Aorta (tissue), 5 donors: Measurements from ENCODE around the gene AHI1. TPM values are rescaled to one million over a fixed set of nuclear protein-coding genes. Genes with fewer than 3 reads are reported as not detected.
"Not testable (repeated sequence)": the region's sequence is repeated elsewhere in the genome, so short reads cannot be mapped to it uniquely, and the experiment has no call there.

Source experiments
- ATAC-seq: fragments of 200-7000 bp; cut with Tn5 transposase; one replicate; pipeline ENCODE4 v1.9.1; 2022; ENCODE audit warnings: moderate library complexity; ENCODE audit not compliant: low FRiP score
- DNase-seq, 2 donors: peaks; one replicate each; pipeline ENCODE4 v3.0.0-alpha.2; 2020
- H3K27ac ChIP-seq, 2 donors: one replicate each; pipeline ENCODE4 v1.5.1; 2013; ENCODE audit warnings: low read length in 2 of 2, mild to moderate bottlenecking in 2 of 2, moderate library complexity in 2 of 2, control low read depth in 1 of 2, inconsistent platforms in 1 of 2, low read depth in 1 of 2
- H3K27me3 ChIP-seq, 2 donors: one replicate each; pipeline ENCODE4 v1.6.1; 2013; ENCODE audit warnings: control low read depth in 1 of 2, low read length in 1 of 2, mild to moderate bottlenecking in 1 of 2, moderate library complexity in 1 of 2; ENCODE audit not compliant: insufficient read depth in 2 of 2, control insufficient read depth in 1 of 2
- H3K36me3 ChIP-seq, 2 donors: one replicate each; pipeline ENCODE4 v1.6.1; 2013; ENCODE audit warnings: control low read depth in 1 of 2, low read length in 1 of 2, mild to moderate bottlenecking in 1 of 2; ENCODE audit not compliant: insufficient read depth in 2 of 2, control insufficient read depth in 1 of 2
- H3K4me1 ChIP-seq, 2 donors: one replicate each; pipeline ENCODE4 v1.6.1; 2013; ENCODE audit warnings: low read length in 2 of 2, control low read depth in 1 of 2, mild to moderate bottlenecking in 1 of 2, moderate library complexity in 1 of 2; ENCODE audit not compliant: insufficient read depth in 2 of 2, control insufficient read depth in 1 of 2
- H3K4me3 ChIP-seq, 2 donors: one replicate each; pipeline ENCODE4 v1.5.1; 2013; ENCODE audit warnings: low read length in 2 of 2, control low read depth in 1 of 2, mild to moderate bottlenecking in 1 of 2
- H3K9me3 ChIP-seq: one replicate; pipeline ENCODE4 v1.6.1; 2013; ENCODE audit warnings: mild to moderate bottlenecking, low read length; ENCODE audit not compliant: control insufficient read depth
- WGBS, 2 donors: extraction: QIAGEN DNeasy Blood & Tissue Kit; methylation state at CpG; one replicate each; pipeline ENCODE4 v1.1.7; 2013; 5-methylcytosine and 5-hydroxymethylcytosine counted together
- intact Hi-C, 2 donors: fragments of 100-400 bp; cut with DNase I; formaldehyde crosslinking; loops; one replicate each; pipeline versions ENCODE4 v1.14.2 to v1.15.0; 2022
- polyA plus RNA-seq, 2 donors: library from polyadenylated mRNA; stranded (reverse); fragments of 200-250 nt; gene quantifications; one replicate each; pipeline ENCODE4 v1.2.3, GENCODE V29; 2013
- total RNA-seq, 2 donors: library from RNA; stranded (reverse); fragmentation: NEBNext Ultra II Directional; extraction: Animal tissue kit (Norgen Biotek cat#: 25700); gene quantifications; one replicate each; pipeline ENCODE4 v1.2.1, GENCODE V29; 2021
- donor health status: healthy with polysubstance abuse.
- donor health status: Bipolar disorder and iron deficiency.
- donor health status: DM: no; HTN: no; CAD: no.
- donor health status: DM: no; HTN: no; CAD: no.
- donor health status: DM: yes; HTN: yes; CAD: no.

AHI1 gene
- total and polyA plus RNA-seq, 4 donors, result 4.1 to 65.5 (median 36.8) TPM

GRCh38 chr6:135257631-135258405 is 239.7 kb downstream of the AHI1 start:
- no peaks in the 10 kb centered on the region for H3K4me1 ChIP-seq
- WGBS, 2 donors, result 62% methylated on average over 2 of the region's 2 CpGs
- H3K27me3 ChIP-seq, result no peaks in the 10 kb centered on the region
- no peaks in the 10 kb centered on the region for H3K9me3 ChIP-seq
- H3K36me3 ChIP-seq, result no peaks in the 10 kb centered on the region
- ATAC-seq, result no peak
- intact Hi-C loops, result no loop called here
- no peak for DNase-seq
- no peak overlapping the region for H3K27ac ChIP-seq
- H3K4me3 ChIP-seq, result no peak overlapping the region

DNA sequence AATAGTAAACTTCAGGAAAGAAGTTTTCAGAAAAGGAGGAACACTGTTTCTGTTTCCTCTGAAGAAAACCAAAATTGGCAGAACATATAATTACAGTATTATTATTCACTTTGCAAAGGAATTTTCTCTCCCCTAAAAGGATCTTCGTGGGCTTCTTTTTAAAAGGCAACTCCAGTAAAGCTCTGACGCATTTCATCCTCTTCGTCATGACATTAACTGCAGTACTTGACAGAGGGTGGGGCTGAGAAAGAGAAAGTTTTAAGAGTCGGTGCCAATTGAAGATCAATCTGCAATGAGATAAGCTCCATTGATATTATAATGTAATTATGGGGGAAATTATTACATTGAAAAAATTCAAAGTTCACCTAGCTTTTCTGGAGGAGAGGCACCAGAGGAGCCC is 240.7 kb downstream of the AHI1 start:
- Histone ChIP-seq H3K9me3 (no peaks in the 10 kb centered on the region), H3K27me3 (no peaks in the 10 kb centered on the region), H3K36me3 (no peaks in the 10 kb centered on the region), H3K4me1 (no peaks in the 10 kb centered on the region), H3K27ac (no peak overlapping the region), H3K4me3 (no peak overlapping the region)
- DNase-seq (no peak), ATAC-seq (no peak)
- WGBS, 2 donors, result 62 to 63% methylated on average over 4 of the region's 4 CpGs
- intact Hi-C loops, result no loop called here

DNA sequence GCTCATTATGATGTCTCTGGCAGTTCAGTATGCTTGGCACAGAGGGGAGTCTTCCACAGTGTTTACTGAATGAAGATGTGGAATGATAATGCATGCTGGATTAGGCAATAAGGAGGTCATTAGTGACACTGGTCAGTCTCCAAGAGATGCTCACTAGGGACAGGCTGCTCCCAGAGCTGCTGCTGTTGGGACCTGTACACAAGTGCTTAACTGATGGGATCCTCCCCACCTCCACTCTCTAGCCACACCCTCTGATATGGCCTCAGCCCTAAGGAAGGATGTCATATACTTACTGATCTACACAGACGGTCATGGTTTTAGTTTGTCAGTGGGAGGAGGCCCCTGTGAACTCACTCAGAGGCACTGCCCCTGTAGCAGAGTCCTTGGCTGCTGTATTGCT is 243.1 kb downstream of the AHI1 start:
- ATAC-seq (no peak), DNase-seq (no peak)
- WGBS, 2 donors, result 67 to 68% methylated on average over 1 of the region's 1 CpG
- H3K9me3 ChIP-seq, result no peaks in the 10 kb centered on the region
- no peaks in the 10 kb centered on the region for H3K4me1 ChIP-seq
- H3K27ac ChIP-seq, result no peak overlapping the region
- H3K4me3 ChIP-seq, result no peak overlapping the region
- intact Hi-C loops, result no loop called here
- H3K27me3 ChIP-seq, result no peaks in the 10 kb centered on the region
- H3K36me3 ChIP-seq, result no peaks in the 10 kb centered on the region

DNA sequence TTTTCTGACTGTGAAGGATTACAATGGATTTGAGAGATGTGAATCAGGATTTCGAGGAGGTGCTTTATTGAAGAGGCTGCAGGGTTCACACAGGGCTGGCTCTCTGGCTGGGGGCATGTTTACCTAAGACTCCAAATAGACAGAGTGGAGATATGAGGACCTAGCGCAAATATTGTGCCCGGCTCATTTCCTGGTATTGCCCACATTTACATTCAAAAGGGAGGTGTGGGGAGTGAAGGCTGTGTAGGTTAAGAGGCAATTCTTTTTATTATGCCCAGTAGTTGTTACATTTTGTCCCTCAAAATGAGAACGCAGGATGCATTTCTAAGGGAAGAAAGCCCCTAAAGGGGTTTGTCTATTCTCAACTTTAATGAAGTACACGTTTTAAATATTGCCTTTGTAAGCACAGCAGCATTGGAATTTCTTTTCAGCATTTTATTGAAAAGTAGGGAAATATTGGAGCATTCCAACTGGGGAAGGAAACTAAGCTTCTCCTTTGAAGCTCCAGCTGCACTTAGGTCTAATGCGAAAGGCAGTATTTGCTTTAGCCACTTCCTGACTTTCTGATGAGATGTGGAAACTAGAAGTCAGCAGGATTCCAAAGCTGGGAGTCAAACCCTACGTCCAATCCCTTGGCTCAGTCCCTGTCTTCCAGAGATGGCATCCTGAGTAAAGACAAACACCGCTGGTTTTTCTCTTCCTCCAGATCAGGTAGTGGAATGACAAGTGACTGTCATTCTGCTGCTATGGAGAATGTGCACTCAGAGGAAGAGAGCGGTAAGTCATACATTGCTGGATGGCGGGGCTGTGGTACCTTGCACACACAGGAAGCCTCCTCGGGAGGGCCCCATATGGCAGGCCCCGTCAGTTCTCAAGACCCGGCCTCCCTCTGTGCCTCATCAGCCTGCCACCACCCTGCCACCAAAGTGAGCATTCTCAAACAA is 245.8 kb downstream of the AHI1 start:
- Histone ChIP-seq H3K4me3 (no peak overlapping the region), H3K36me3 (no peaks in the 10 kb centered on the region), H3K27me3 (no peaks in the 10 kb centered on the region), H3K4me1 (no peaks in the 10 kb centered on the region), H3K9me3 (peaks cover 1% of the 10 kb centered on the region), H3K27ac (no peak overlapping the region)
- 55 to 56% methylated on average over 13 of the region's 13 CpGs for WGBS, 2 donors
- intact Hi-C loops, result no loop called here
- no peak for ATAC-seq
- no peak for DNase-seq

DNA sequence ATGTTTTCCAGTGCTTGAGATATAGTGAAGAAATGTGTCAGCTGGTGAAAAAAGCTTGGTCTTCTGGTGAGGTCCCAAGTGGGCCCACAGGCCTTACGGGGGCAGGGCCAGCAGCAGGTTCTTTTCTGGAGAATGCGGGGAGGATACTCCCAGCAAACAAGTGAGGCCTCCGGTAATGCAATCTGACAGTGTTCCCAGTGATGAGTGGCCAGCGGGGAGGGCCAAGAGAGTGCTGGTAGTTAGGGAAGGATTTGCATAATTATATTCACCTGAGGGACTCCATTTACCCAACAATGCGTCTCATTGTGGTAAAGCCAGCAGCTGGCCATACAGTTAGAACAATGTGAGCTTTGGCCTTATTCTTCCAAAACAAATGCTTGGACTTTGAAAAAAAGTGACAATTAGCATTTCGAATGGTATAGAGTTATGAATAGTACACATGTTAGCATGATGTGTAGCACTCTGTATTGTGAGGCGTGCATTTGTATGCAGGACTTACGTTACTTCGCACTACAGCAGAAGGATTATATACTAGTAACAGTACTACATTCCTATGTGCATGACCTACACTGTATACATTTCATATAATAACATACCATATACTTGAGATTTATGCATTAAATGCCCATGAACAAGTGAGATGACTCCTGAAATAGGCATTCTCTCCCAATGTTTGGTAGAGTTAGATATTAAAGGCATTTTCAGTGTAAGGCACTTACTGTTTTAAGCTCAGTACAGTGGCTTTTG is 246.6 kb downstream of the AHI1 start:
- DNase-seq, result no peak
- Histone ChIP-seq H3K4me3 (no peak overlapping the region), H3K4me1 (no peaks in the 10 kb centered on the region), H3K27me3 (no peaks in the 10 kb centered on the region), H3K27ac (no peak overlapping the region), H3K9me3 (peaks cover 1% of the 10 kb centered on the region), H3K36me3 (no peaks in the 10 kb centered on the region)
- no peak for ATAC-seq
- 83 to 89% methylated on average over 9 of the region's 9 CpGs for WGBS, 2 donors
- intact Hi-C loops, result no loop called here

- Histone ChIP-seq H3K9me3 (peaks cover 1% of the 10 kb centered on the region), H3K4me1 (no peaks in the 10 kb centered on the region), H3K27ac (no peak overlapping the region), H3K4me3 (no peak overlapping the region), H3K27me3 (no peaks in the 10 kb centered on the region), H3K36me3 (no peaks in the 10 kb centered on the region)
- ATAC-seq (no peak), DNase-seq (no peak)
- intact Hi-C loops, result no loop called here
- 75 to 79% methylated on average over 9 of the region's 9 CpGs for WGBS, 2 donors
Measured at GRCh38 chr6:135250234-135250633, 247.3 kb downstream of the AHI1 start.

- WGBS, 2 donors, result 86 to 90% methylated on average over 8 of the region's 8 CpGs
- H3K27me3 ChIP-seq, result not testable (repeated sequence)
Measured at GRCh38 chr6:135246412-135247012, 251.0 kb downstream of the AHI1 start.

DNA sequence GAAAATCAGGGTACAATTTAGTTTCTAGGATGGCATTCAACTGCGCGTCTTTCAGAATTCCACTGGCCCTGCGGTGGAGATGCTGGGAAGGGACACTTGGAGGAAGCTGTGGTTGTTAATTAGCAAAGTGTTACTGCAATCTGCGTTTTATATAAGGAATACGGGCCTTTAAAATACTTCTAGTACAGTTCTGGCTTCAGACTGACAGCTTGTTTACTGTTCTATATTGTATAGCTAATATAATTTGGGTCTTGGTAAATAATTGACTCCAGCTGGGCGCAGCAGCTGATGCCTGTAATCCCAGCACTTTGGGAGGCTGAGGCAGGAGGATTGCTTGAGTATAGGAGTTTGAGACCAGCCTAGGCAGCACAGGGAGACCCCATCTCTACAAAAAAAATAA is 252.7 kb downstream of the AHI1 start:
- 88 to 93% methylated on average over 6 of the region's 6 CpGs for WGBS, 2 donors
- H3K27ac ChIP-seq, result no peak overlapping the region
- H3K36me3 ChIP-seq, result no peaks in the 10 kb centered on the region
- H3K4me3 ChIP-seq, result no peak overlapping the region
- ATAC-seq (no peak), DNase-seq (no peak)
- intact Hi-C loops, result no loop called here
- no peaks in the 10 kb centered on the region for H3K27me3 ChIP-seq
- no peaks in the 10 kb centered on the region for H3K4me1 ChIP-seq
- H3K9me3 ChIP-seq, result peaks cover 1% of the 10 kb centered on the region

More at GRCh38 chr6:135246412-135247012, 251.0 kb downstream of the AHI1 start:
- H3K36me3 ChIP-seq, H3K4me1 ChIP-seq, H3K4me3 ChIP-seq, intact Hi-C loops, H3K27ac ChIP-seq, DNase-seq, H3K9me3 ChIP-seq, ATAC-seq: not testable (repeated sequence)
